ENCODE data around the gene TBC1D10B. TPM values are rescaled to one million over a fixed set of nuclear protein-coding genes. Genes with fewer than 3 reads are reported as not detected.
"Not testable (repeated sequence)": the region's sequence is repeated elsewhere in the genome, so short reads cannot be mapped to it uniquely, and the experiment has no call there.

The TBC1D10B gene
- total and polyA plus RNA-seq, 8 donors: 29.5 to 43.7 (median 34.4) TPM

DNA sequence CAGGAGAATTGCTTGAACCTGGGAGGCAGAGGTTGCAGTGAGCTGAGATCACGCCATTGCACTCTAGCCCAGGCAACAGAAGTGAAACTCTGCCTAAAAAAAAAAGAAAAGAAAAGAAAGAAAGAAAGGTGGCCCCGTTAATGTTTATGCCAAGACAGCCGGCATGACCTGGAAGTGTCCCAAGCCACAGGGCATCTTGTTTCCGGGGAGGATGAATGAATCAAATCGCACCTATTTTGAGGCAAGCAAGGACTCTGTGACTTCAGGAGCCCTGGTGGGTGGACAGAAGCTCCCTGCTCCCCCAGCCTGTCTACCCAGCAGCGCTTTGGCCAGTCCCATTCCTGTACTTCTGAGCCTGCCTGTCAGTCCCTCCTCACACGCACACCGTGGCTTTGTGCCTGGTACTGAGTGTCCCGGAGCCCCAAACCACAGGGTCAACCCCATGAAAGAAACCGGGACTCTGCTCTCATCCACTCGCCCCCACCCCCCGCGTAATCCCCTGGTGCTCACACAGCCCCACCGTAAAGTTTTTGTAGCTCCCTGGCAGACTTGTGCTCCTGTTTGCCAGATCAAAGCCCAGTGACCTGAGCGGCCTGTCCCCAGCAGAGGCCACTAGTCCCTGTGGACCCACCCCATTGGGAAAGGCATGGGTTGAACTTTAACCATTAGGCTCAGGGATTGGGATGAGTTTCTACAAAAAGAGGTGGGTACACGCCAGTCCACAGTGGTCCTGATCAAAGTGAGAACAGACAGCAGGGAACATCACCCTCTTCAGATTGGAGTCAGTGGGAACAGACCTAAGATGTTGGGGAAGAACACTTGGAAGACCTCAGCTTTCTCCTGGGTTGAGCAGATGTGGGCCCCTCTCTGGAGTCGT is 34.5 kb downstream of the TBC1D10B start:
- Histone ChIP-seq H3K4me1 (peaks cover 0 to 14% of the 10 kb centered on the region in 2 donors), H3K9me3 (no peaks in the 10 kb centered on the region), H3K27ac (peak overlapping the region; percentile 88 to 97), H3K36me3 (no peaks in the 10 kb centered on the region), H3K27me3 (no peaks in the 10 kb centered on the region), H3K4me3 (peak overlapping the region; percentile 62 to 63)
- DNase-seq: peak in 1 of 4 donors; percentile 39
- no peak for TF ChIP-seq CTCF (IDR thresholded peaks at IDR 0.05)
- peak; percentile 5 for ATAC-seq
- intact Hi-C loops (cut with DNase I): no loop called here

GRCh38 chr16:30335028-30335597 is 35.2 kb downstream of the TBC1D10B start:
- H3K9me3 ChIP-seq; H3K36me3 ChIP-seq; H3K27me3 ChIP-seq; intact Hi-C loops (cut with DNase I): not testable (repeated sequence)
- peak; percentile 67 to 97 (median 86) for DNase-seq
- Histone ChIP-seq H3K27ac (peak overlapping the region; percentile 88 to 97), H3K4me3 (peak overlapping the region; percentile 62 to 63), H3K4me1 (peaks cover 0 to 19% of the 10 kb centered on the region in 2 donors)
- ATAC-seq: peak; percentile 97

GRCh38 chr16:30334473-30334989 is 35.8 kb downstream of the TBC1D10B start:
- peak; percentile 57 to 98 (median 86) for DNase-seq

DNA sequence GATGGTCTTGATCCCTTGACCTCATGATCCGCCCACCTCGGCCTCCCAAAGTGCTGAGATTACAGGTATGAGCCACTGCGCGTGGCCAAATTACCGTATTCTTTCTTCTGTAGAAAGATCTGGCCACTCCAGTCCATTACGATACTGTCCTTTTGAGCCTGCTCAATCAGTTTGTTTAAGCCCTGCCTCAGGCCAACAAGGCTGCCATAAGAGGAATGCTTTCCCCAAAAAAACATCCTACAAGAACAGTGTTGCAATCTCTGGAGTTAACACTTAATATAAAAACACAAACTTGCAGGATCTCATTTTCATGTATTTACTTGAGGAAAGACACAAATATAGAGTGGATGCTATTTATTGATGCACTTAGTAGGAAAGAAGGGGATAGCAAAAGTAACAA is 46.1 kb downstream of the TBC1D10B start:
- H3K27ac ChIP-seq; H3K4me3 ChIP-seq; H3K27me3 ChIP-seq; H3K36me3 ChIP-seq; H3K4me1 ChIP-seq; H3K9me3 ChIP-seq; intact Hi-C loops (cut with DNase I): not testable (repeated sequence)
- peak; percentile 87 for ATAC-seq
- DNase-seq: peak in 2 of 4 donors; percentile 10 to 40

More at GRCh38 chr16:30334473-30334989, 35.8 kb downstream of the TBC1D10B start:
- intact Hi-C loops (cut with DNase I); H3K9me3 ChIP-seq; H3K27me3 ChIP-seq; H3K36me3 ChIP-seq: not testable (repeated sequence)
- Histone ChIP-seq H3K4me1 (peaks cover 0 to 20% of the 10 kb centered on the region in 2 donors), H3K27ac (peak overlapping the region; percentile 88 to 97), H3K4me3 (peak overlapping the region; percentile 62 to 63)
- peak; percentile 98 for ATAC-seq

GRCh38 chr16:30318647-30319046 is 51.6 kb downstream of the TBC1D10B start:
- H3K9me3 ChIP-seq; H3K4me1 ChIP-seq; H3K27ac ChIP-seq; H3K4me3 ChIP-seq; DNase-seq; intact Hi-C loops (cut with DNase I); H3K36me3 ChIP-seq; ATAC-seq; H3K27me3 ChIP-seq: not testable (repeated sequence)

DNA sequence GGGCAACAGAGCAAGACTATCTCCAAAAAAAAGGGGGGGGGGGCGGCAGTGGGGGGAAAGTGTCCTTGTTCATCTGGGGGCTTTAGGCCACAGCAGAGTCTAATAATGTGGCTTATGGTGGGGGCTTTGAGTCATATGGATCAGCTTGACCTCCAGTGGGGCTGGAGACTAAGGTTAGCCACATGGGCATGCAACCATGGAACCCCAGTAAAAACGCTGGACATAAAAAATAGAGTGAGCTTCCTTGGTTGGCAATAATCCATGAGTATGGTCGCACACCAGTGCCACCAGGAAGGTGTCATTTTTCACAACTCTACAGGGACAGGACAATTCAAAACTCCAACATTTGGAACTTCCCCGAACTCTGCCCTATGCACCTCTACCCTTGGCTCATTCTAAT is 59.4 kb downstream of the TBC1D10B start:
- H3K36me3 ChIP-seq; H3K27me3 ChIP-seq; ATAC-seq; intact Hi-C loops (cut with DNase I); DNase-seq; H3K4me3 ChIP-seq; H3K9me3 ChIP-seq; H3K27ac ChIP-seq: not testable (repeated sequence)
- peaks cover 0 to 14% of the 10 kb centered on the region in 2 donors for H3K4me1 ChIP-seq

DNA sequence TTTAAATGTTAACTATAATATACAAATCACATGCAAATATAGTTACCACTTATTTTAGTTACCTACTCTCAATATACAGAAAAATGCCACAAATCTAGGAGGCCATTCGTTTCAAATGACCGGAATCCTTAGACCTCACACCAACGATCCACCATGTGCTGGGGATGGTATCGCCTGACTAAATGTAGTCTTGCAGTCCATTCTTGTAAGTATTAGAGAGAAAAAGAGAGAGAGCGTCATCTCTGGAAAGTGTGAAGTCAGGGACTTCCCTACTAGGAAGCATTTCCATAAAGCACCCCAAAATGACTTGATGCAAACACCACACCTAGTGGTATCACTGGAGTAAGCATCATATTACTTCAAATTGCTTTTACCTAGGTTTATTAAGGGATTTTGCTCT is 61.0 kb downstream of the TBC1D10B start:
- DNase-seq; ATAC-seq; H3K4me3 ChIP-seq; H3K27me3 ChIP-seq; intact Hi-C loops (cut with DNase I); H3K36me3 ChIP-seq; H3K27ac ChIP-seq; H3K9me3 ChIP-seq: not testable (repeated sequence)
- peaks cover 0 to 14% of the 10 kb centered on the region in 2 donors for H3K4me1 ChIP-seq

Other genes with a start within 250 kb of the TBC1D10B start
- 10 to 100 TPM; 70.1 to 95.1 TPM for gene MAPK3, start 247.3 kb downstream of the TBC1D10B start, total RNA-seq
- gene MAPK3, start 247.3 kb downstream of the TBC1D10B start, polyA plus RNA-seq (ENCODE audit: insufficient read length in 6 of 6): 100 to 1,000 TPM in 5 of 6 donors, 10 to 100 TPM in 1; 99.0 to 114 (median 106) TPM
- gene CORO1A, start 186.9 kb downstream of the TBC1D10B start, total RNA-seq: 100 to 1,000 TPM in 1 of 2 donors, 10 to 100 TPM in 1; 29.3 to 172 TPM
- 10 to 100 TPM; 16.0 to 24.4 (median 17.9) TPM for gene CORO1A, start 186.9 kb downstream of the TBC1D10B start, polyA plus RNA-seq (ENCODE audit: insufficient read length in 6 of 6)
- gene BOLA2B, start 176.8 kb downstream of the TBC1D10B start, total RNA-seq: 100 to 1,000 TPM in 1 of 2 donors, 10 to 100 TPM in 1; 59.3 to 101 TPM
- 10 to 100 TPM; 12.0 to 30.4 (median 22.3) TPM for gene BOLA2B, start 176.8 kb downstream of the TBC1D10B start, polyA plus RNA-seq (ENCODE audit: insufficient read length in 6 of 6)
- gene SLX1A, start 176.6 kb downstream of the TBC1D10B start, total RNA-seq: 10 to 100 TPM; 21.5 to 25.5 TPM
- 10 to 100 TPM; 20.6 to 31.0 (median 23.1) TPM for gene SLX1A, start 176.6 kb downstream of the TBC1D10B start, polyA plus RNA-seq (ENCODE audit: insufficient read length in 6 of 6)
- 10 to 100 TPM; 19.7 to 29.3 TPM for gene SULT1A3, start 171.2 kb downstream of the TBC1D10B start, total RNA-seq
- 10 to 100 TPM in 4 of 6 donors, 1 to 10 TPM in 2; 6.4 to 13.7 (median 11.4) TPM for gene SULT1A3, start 171.2 kb downstream of the TBC1D10B start, polyA plus RNA-seq (ENCODE audit: insufficient read length in 6 of 6)
- 10 to 100 TPM; 13.6 to 27.0 TPM for gene NPIPB13, start 122.0 kb downstream of the TBC1D10B start, total RNA-seq
- gene NPIPB13, start 122.0 kb downstream of the TBC1D10B start, polyA plus RNA-seq (ENCODE audit: insufficient read length in 6 of 6): 10 to 100 TPM; 11.0 to 32.6 (median 28.8) TPM
- 10 to 100 TPM; 53.2 to 57.6 TPM for gene CD2BP2, start 15.2 kb downstream of the TBC1D10B start, total RNA-seq
- 10 to 100 TPM; 42.9 to 59.1 (median 51.3) TPM for gene CD2BP2, start 15.2 kb downstream of the TBC1D10B start, polyA plus RNA-seq (ENCODE audit: insufficient read length in 6 of 6)
- 1 to 10 TPM in 1 of 2 donors, not detected in 1; 1.6 TPM for gene MYL11, start 4.3 kb upstream of the TBC1D10B start, total RNA-seq
- under 1 TPM in 4 of 6 donors, not detected in 2; 0.27 to 0.87 (median 0.62) TPM for gene MYL11, start 4.3 kb upstream of the TBC1D10B start, polyA plus RNA-seq (ENCODE audit: insufficient read length in 6 of 6)
- 1 to 10 TPM; 2.9 to 6.3 TPM for gene SEPTIN1, start 12.1 kb upstream of the TBC1D10B start, total RNA-seq
- 1 to 10 TPM; 2.5 to 3.6 (median 3.1) TPM for gene SEPTIN1, start 12.1 kb upstream of the TBC1D10B start, polyA plus RNA-seq (ENCODE audit: insufficient read length in 6 of 6)
- gene ZNF48, start 24.9 kb upstream of the TBC1D10B start, total RNA-seq: 1 to 10 TPM; 7.0 TPM
- 10 to 100 TPM in 2 of 6 donors, 1 to 10 TPM in 4; 6.8 to 11.7 (median 9.0) TPM for gene ZNF48, start 24.9 kb upstream of the TBC1D10B start, polyA plus RNA-seq (ENCODE audit: insufficient read length in 6 of 6)
- 1 to 10 TPM; 6.0 to 8.5 TPM for gene ZNF771, start 37.1 kb upstream of the TBC1D10B start, total RNA-seq
- 1 to 10 TPM; 4.0 to 6.4 (median 5.5) TPM for gene ZNF771, start 37.1 kb upstream of the TBC1D10B start, polyA plus RNA-seq (ENCODE audit: insufficient read length in 6 of 6)
- gene DCTPP1, start 59.5 kb upstream of the TBC1D10B start, total RNA-seq: 10 to 100 TPM; 26.2 to 37.4 TPM
- 10 to 100 TPM; 35.5 to 49.3 (median 38.0) TPM for gene DCTPP1, start 59.5 kb upstream of the TBC1D10B start, polyA plus RNA-seq (ENCODE audit: insufficient read length in 6 of 6)
- 10 to 100 TPM; 50.3 to 64.0 TPM for gene SEPHS2, start 75.4 kb upstream of the TBC1D10B start, total RNA-seq
- 10 to 100 TPM; 28.4 to 36.6 (median 31.9) TPM for gene SEPHS2, start 75.4 kb upstream of the TBC1D10B start, polyA plus RNA-seq (ENCODE audit: insufficient read length in 6 of 6)
- gene ITGAL, start 102.2 kb upstream of the TBC1D10B start, total RNA-seq: 10 to 100 TPM; 19.9 to 60.2 TPM
- 1 to 10 TPM; 2.9 to 6.0 (median 5.3) TPM for gene ITGAL, start 102.2 kb upstream of the TBC1D10B start, polyA plus RNA-seq (ENCODE audit: insufficient read length in 6 of 6)
- 10 to 100 TPM; 26.1 to 26.4 TPM for gene ZNF768, start 156.1 kb upstream of the TBC1D10B start, total RNA-seq
- gene ZNF768, start 156.1 kb upstream of the TBC1D10B start, polyA plus RNA-seq (ENCODE audit: insufficient read length in 6 of 6): 10 to 100 TPM; 31.6 to 42.2 (median 35.0) TPM
- 10 to 100 TPM in 1 of 2 donors, 1 to 10 TPM in 1; 6.6 to 11.8 TPM for gene ZNF747, start 164.4 kb upstream of the TBC1D10B start, total RNA-seq
- gene ZNF747, start 164.4 kb upstream of the TBC1D10B start, polyA plus RNA-seq (ENCODE audit: insufficient read length in 6 of 6): 1 to 10 TPM; 8.0 to 9.9 (median 9.0) TPM
- 1 to 10 TPM; 7.4 to 9.0 TPM for gene ZNF764, start 187.9 kb upstream of the TBC1D10B start, total RNA-seq
- gene ZNF764, start 187.9 kb upstream of the TBC1D10B start, polyA plus RNA-seq (ENCODE audit: insufficient read length in 6 of 6): 10 to 100 TPM; 11.2 to 15.8 (median 12.4) TPM
- gene ZNF688, start 201.2 kb upstream of the TBC1D10B start, total RNA-seq: 10 to 100 TPM; 11.8 to 12.3 TPM
- gene ZNF688, start 201.2 kb upstream of the TBC1D10B start, polyA plus RNA-seq (ENCODE audit: insufficient read length in 6 of 6): 10 to 100 TPM in 4 of 6 donors, 1 to 10 TPM in 2; 8.9 to 16.4 (median 13.0) TPM
- gene ZNF785, start 215.2 kb upstream of the TBC1D10B start, total RNA-seq: 10 to 100 TPM; 12.9 to 15.6 TPM
- 10 to 100 TPM; 25.0 to 33.0 (median 30.4) TPM for gene ZNF785, start 215.2 kb upstream of the TBC1D10B start, polyA plus RNA-seq (ENCODE audit: insufficient read length in 6 of 6)
- gene ZNF689, start 239.9 kb upstream of the TBC1D10B start, total RNA-seq: 1 to 10 TPM; 5.4 to 7.1 TPM
- gene ZNF689, start 239.9 kb upstream of the TBC1D10B start, polyA plus RNA-seq (ENCODE audit: insufficient read length in 6 of 6): 1 to 10 TPM; 7.3 to 9.9 (median 8.6) TPM